GM04504 (cell line): Measurements from ENCODE around the gene GLB1L.

Source experiments
- DNase-seq: peaks from one replicate; pipeline ENCODE4 v3.0.0-alpha.2; 2012; ENCODE audit warnings: low read depth

Gene GLB1L

DNA sequence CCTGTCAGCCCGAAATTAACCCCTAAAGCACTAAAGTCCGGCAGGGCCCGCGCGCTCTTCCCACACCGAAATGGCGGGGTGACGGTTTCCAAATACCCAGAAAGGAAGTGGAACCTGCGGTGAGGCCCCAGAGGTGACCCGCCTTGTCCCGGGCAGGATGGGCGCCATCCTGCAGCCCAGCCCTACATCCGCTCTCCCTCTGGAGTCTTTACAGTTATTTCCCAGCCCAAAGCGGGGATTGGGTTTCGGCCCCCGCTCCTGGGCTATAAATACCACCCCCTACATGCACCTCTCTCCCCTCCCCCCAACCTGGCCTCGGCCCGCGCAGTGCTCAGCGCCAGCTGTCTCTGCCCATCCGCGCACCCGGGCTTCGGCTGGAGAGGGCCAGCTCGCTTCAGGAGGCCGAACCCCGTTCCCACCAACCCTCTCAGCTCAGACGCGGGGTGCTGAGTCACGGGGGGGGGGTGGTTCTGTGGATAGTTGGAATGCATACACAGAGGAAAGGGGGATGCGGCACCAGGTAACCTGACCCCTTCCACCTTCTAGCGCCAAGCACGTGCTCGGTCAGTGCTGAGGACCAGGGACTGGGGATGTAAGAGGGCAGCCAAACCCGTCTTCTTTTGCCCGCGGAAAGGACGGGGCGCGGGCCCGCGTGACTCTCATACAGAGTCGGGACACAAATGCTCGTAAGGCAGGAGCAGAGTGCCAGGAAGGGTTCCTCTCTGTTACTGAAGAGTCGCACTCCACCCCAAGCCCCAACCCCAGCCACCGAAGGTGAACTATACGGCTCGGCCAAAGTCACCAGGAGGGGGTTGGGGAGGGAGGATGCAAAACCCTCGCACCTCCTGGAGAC, 7.9 kb upstream of the GLB1L start, which contains the start of gene TUBA4B:
Gene TUBA4B, plus strand, starts transcription at position 344 of the 853 bp plus-strand sequence. Its CDS starts 165 bp downstream, at position 509.
- DNase-seq, result no peak

DNA sequence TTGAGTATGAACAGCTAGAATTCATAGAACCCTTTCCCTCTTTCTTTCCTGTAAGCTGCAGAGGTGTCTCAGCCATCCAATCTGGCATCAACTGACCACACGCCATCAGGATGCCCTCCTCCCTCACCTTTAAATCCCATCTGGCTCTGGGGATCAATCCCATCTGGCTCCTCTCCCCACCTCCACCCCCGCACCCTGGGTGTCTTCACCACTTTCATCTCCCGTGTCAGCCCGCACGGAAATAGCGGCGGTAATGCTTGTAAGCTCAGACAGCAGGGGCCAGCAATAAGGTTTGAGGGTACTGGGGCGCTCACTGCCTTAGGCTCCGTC, 7.3 kb upstream of the GLB1L start:
- no peak for DNase-seq

DNA sequence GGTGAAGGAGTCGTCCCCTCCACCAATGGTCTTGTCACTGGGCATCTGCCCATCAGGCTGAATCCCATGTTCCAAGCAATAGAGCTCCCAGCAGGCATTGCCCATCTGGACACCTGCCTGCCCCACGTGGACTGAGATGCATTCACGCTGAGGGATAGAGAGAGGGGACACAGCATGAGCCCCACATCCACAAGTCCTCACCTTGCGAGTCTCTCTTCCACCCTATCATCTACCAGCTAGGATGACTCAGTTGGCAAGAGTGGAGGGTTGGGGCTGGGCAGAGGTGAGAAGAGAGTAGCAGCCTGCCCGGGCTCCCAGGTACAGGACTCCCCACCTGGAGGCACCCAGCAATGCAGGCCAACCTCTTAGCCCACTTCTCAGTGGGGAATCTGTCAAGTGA, 6.8 kb upstream of the GLB1L start:
- no peak for DNase-seq

DNA sequence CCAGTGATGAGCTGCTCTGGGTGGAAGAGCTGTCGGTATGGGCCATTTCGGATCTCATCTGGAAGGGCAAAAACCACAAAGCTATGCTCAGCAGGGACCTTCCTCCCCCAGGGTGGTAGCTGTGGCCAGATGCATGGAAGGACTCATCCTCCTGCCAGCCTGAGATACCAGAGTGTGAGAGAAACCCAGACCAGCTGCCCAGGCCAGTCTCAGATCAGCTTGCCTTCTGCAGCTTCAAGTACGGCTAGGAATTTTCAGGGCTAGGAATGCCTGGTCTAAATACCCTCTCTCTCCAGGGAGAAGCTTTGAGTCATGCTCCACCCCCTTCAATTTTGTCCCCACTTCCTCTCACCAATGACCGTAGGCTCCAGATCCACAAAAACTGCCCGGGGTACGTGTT, 6.4 kb upstream of the GLB1L start:
- DNase-seq, result no peak

DNA sequence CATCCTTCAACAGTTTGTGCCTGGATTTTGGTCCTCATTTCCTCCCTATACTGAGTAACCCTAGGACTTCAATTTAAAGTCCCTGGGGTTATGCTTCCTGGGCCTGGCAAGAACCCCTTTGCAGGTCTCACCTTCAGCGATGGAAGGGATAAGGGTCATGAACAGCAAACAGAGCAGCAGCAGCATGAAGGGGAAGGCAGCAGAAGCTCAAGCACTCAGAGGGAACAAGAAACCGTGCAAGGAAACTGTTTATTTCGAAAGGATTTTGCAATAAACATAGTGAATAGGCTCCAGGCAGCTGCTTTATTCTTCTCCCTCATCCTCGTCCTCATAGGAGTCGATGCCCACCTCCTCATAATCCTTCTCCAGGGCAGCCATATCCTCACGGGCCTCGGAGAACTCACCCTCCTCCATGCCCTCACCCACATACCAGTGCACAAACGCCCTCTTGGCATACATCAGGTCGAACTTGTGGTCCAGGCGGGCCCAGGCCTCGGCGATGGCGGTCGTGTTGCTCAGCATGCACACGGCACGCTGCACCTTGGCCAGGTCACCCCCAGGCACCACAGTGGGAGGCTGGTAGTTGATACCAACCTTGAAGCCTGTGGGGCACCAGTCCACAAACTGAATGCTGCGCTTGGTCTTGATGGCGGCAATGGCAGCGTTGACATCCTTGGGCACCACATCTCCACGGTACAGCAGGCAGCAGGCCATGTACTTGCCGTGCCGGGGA, 5.0 kb upstream of the GLB1L start:
- DNase-seq, result no peak

DNA sequence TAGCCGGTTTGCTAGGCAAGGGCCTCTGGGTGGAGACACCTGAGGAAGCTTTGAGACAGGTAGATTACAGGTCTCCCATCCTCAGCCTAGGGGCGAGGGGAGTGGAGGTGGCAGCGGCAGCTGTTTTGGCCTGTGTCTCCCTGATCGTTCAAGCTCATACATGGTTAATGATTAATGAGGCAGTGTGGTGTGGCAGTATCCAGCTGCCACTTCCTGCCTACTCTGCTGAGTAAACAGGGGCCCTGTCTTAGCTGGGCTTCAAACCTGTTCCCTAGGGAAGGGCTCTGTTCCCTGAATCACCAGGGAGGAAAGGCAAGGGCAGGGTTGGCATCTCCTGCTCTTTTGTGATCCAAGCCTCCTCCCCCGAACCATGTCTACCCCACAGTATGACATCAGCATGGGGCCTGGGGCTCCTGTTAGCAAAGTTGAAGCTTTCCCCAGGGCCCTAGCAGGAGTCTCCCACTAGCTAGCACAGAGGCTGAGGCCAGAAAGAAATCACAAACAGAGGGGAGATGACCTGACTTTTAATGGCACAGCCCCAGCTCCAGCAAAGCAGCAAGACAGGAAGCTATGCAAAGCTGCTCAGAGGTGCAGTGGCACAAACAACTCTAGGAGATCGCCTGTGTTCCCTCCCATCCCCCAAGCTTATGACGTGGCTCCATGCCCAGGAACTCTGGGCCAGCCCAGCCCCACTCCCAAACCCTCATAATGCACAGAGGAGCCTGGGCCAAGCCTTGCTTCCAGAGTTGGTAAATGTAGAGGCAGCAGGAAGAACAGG, 4.1 kb upstream of the GLB1L start:
- peak; percentile 49 for DNase-seq

DNA sequence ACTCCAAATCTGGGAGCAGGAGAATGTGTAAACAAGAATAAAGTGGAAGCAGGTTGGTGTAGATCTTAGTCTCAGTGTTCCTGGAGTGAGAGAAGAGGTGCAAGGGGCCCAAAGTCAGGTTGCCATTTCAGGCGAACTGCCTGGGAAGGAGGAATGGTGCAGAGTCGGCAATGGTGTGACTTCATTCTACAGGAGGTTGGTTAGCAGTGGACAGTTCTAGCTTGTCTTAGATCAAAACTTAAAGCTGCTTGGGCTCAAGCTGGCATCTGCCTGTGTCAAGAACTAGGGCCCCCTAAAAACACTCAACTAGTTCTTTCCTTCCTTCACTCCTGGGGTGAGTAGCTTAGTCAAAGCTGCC, 3.6 kb upstream of the GLB1L start:
- DNase-seq, result no peak

DNA sequence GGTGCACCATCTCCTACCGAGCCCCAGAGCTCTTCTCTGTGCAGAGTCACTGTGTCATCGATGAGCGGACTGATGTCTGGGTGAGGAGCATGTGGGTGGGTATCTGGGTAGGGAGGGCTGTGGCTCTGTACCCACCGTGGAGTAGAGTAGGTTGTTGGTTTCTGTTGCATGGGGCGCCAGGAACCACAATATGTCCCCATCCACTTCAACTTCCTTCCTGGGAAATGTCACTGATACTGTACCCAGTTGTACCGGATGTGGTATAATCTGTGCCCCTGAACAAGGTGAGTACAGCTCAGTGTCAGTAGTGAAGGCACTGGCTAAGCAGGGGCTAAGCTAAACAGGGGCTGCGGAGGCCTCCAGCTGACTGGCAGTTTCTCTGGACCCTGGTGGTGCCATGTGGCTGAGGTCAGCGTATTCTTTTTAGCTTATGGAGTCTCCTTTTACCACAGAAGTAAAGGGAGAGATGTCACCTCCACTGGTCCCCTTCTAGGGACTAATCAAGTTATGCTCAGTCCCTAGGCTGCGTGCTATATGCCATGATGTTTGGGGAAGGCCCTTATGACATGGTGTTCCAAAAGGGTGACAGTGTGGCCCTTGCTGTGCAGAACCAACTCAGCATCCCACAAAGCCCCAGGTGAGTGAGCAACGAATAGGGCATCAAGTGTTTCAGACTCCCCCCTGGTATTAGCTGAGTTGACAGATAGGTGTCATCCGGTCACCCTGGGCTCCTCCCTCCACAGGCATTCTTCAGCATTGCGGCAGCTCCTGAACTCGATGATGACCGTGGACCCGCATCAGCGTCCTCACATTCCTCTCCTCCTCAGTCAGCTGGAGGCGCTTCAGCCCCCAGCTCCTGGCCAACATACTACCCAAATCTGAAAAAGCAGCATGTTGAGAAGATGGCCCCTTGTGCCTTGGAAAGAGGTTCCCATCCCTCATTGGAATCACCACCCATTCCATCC, 2.7 kb upstream of the GLB1L start:
- DNase-seq, result no peak

DNA sequence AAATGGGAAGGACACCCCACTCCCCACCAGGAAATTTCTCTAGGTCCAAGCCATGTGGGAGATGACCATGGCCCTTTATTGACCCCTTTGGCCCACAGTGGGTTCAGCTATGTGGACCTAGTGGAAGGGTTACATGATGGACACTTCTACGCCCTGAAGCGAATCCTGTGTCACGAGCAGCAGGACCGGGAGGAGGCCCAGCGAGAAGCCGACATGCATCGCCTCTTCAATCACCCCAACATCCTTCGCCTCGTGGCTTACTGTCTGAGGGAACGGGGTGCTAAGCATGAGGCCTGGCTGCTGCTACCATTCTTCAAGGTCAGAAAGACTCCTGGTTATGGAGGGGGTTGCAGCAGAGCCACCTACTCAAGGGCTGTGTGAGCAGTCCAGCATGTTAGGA, 1.3 kb upstream of the GLB1L start:
- DNase-seq, result no peak

DNA sequence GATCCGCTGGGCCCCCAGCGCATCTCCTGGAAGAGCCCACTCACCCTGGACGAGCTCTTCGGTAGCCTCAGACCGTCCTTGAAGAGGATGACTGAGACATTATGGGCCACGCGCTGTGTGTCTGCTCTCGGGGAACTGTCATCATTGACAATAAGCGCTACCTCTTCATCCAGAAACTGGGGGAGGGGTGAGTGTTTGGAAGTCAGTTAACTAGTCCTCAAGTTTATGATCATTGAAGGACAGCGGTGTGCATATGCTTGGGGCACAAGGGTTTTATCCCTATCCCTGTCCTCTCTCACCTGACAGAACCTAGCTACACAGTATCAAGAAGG, 621 bp upstream of the GLB1L start:
- DNase-seq, result no peak

DNA sequence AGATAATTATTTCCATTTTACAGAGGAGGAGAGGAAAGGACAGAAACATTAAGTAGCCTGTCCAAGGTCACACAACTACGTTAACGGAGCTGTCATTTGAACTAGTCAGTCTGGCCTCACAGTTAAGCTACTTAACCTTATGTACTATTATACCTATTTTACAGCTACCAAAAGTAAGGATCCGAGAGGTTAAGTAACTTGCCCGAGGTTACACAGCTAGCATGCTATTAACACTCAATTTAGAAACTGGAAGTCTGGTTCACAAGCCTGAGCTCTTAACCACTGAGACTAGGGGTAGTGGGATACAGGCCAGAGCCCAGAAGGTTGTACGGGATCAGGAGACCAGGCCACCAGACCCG, 476 bp downstream of the GLB1L start:
- no peak for DNase-seq

DNA sequence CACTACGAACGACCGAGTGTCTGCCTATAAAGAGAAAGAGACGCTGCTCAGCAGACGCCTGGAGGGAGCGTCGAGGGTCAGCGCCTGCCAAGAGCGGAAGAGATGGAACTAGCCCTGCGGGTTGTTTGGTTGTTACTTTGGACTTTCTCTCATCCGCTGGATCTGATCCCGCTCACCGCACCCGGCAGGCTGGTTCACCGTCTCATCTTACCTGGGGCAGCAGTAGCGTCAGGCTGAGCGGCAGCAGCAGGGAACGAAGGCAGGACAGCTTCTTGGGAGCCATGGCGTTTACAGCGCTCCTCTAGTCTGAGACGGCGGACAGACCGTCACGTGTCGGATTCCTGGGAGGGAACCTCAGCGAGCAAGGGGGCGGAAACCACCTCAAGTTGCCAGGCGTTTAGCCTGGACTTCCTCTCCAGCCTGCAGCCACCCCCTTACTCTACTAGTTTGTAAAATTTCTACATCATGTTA, 1.9 kb downstream of the GLB1L start:
- no peak for DNase-seq

DNA sequence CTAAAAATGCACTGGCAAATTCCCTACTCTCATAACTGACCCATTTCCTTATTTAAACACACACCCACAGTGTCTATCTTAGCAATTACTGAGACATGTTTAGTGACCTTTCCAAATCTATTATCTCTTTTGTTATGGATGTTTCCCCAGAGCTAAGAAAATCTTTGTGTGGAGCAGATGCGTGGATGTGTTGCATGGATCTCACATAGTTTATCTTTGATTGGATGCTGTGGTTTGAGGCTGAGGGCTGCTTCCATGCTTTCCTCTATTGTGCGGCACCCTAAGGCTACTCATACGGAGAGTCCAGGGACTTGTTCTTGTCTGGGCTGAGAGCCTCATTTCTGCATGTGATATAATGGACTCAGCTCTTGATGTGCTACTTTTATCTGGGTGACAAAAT, 10.9 kb downstream of the GLB1L start:
- no peak for DNase-seq

DNA sequence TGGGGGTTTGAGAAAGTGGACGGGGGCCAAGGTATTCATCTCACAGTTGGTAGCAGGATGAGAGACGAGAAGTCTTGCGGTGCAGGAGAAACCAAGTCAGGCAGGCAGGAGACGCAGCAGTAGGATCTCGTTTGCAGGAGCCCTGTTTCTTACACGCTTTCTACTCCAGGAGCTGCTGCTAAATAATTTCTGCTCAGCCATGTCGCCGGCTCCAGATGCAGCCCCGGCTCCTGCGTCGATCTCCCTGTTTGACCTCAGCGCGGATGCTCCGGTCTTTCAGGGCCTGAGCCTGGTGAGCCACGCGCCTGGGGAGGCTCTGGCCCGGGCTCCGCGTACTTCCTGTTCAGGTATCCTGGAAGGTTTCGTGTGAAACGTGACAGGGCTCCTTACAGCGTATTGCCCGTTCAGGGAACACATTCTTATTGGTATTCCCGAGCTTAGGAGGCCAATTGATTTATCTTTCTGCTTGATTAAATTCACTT, 15.1 kb downstream of the GLB1L start:
- DNase-seq, result no peak

DNA sequence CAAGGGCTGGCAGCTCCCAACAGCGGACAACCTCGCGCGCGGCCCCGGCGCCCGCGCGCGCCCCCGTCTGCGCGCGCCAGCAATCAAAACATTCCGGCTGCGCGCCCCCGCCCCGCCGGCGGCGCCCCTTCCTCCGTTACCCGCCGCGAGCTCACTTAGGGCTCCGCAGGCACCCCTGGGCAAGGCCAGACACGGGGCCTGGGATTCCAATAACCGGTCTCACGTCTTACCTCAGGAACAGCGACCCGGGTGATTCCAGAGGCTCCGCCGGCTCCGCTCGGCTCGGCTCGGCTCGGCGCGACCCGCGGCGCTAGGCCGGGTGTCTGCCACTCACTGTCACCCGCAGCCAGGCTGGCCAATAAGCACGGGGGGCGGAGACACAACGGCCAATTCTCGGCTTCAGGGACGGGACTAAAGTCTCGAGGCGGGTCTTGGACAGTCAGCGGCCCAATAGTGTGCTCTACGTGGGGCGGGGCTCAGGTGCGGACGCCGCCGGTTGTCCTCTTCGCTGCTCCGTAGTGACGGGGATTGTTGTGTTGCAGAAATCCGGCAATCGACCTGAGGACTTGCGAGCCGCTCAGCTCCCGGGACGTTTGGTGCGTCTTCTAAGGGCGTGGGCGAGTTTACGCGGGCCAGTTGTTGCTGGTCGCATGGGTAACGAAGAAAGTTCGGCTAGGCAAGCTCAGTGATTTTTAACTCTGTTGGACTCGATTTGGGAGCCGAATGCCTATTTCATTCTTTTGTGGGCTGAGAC, 15.8 kb downstream of the GLB1L start, which contains the start of the genes ANKZF1 and ATG9A:
Gene ANKZF1, plus strand, starts transcription at position 502 of the 754 bp plus-strand sequence. CDS start 452 bp downstream, outside the sequence.
Gene ATG9A, minus strand, starts transcription at position 332 of the 754 bp plus-strand sequence. CDS start 1,612 bp downstream, outside the sequence.
- peak; percentile 98 for DNase-seq

DNA sequence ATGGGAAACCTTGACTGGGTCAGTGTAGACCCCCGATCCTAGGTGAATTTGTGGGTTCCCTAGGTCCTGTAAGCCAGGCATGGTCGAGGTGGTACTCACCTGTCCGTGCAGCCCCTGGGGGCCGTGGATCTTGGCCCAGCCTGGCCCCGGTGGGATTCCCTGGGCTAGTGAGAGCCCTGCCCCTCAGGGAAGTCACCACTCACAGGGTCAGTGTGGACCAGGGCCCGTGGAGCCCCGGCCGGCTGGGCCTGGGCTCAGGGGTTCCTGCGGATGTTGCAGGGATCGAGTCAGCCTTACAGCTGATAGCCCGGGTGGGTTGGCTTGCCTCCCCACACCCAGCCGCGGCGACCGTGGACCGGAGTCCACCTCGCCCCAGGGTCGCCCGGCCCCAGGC, 16.3 kb downstream of the GLB1L start:
- no peak for DNase-seq

DNA sequence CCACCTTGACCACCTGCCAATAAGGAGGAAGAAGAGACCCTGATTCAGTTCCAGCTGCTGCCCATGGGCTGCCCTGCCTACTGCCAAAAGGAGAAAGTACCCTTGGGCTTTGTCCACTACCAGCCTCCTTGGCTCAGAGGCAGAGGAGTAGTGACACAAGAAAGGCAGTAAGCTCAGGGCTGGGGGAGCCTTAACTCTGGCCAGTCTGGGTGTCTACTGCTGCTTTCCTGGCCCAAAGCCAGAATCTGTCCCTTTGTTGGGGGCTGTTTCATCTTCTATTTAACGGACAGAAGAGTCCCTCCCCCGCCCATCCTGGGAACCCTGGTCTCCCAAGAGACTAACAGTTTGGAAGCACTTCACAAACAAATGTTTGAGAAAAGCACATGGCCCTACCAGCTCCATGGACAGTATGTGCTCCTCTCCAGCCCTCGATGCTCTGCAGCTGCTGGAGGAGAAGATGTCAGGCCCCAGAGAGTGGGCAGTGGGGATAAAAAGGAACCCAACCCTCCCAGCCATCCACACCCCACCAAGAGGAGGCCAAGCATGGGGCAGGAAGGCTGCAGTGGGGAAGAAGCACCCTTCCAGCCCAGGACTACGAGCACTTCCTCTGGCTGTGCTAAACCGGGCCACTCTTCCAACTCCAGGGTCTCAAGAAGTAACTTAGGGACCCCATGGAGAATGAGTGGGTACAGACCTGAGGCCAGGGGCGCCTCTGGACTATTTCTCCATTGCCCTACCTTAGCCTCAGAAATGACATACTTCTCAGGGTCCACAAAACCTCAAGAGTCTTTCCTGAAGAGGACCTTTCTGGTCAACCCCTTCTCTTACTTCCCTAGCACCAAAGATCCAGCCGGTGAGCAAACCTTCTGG, 17.0 kb downstream of the GLB1L start:
- no peak for DNase-seq

DNA sequence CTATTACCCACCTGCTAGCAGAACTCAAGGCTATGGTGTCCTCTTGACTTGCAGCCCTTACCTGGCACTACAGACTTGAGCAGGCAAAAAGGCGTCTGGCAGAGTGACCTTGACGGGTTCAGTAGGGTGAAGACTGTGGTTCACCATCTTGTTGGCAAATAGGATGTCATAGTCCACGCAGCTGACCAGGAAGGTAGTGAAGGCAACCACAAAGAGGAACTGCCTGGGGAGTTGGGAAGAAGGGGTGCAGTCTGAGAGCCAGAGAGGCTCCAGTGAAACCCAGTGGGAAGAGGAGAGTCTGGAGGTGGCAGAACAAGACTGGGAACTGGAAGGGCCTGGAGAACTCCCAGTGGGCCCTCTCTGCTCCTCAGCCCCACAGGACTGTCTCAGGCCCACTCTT, 19.9 kb downstream of the GLB1L start:
- DNase-seq, result no peak

DNA sequence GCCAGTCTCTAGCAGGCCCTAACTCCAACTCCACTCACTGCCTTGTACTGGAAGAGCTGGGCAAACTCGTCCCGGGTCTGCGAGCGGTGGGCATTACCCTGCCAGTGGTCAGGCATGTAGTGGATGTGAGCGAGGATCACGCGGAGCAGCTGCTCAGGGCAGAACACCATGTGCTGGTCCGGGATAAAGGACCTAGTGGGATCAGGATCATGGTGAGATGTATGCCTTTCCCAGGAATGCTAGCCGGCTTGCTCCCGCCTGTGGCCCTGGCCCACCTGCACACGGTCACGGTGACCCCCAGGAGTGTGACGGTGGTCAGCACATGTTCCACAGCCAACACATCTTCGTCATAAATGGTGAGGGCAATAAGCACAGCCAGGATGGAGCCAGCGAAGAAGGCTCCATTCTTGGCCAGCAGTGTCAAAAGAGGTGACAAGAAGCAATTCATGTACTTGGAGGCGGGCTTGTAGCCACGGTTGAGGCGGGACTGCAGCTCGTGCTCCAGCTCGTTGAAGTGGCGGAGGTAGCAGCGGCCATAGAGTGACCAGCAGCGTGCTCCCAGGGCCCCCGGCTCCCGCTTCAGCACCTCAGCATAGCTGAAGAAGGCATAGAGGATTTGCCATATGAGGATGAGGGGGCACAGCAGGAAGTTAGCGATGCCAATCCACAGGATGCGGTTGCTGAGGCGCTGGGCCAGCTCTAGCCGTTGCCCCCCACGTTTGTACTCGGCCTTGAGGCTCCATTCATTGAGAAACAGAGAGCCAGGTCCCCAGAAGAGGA, 21.2 kb downstream of the GLB1L start:
- DNase-seq, result no peak
